CD4-positive, alpha-beta T cell (primary cell): Measurements from ENCODE around the gene CNRIP1. TPM values are rescaled to one million over a fixed set of nuclear protein-coding genes. Genes with fewer than 3 reads are reported as not detected.

Experiments
- ATAC-seq: fragments of 200-7000 bp; cut with Tn5 transposase; one replicate; pipeline ENCODE4 v1.10.0; 2022; ENCODE audit warnings: mild to moderate bottlenecking; ENCODE audit not compliant: poor library complexity
- CTCF ChIA-PET: fragments of 350-600 bp; sonication (Branson Sonifier 250); formaldehyde crosslinking; loops from one replicate; lab custom pipeline; 2021; ENCODE audit warnings: antibody characterized with exemption, inconsistent platforms; lab: Charles Lee
- POLR2A ChIA-PET: fragments of 350-600 bp; sonication (Branson Sonifier 250); formaldehyde crosslinking; loops from one replicate; lab custom pipeline; 2021; ENCODE audit warnings: antibody characterized with exemption, inconsistent platforms; lab: Charles Lee
- DNase-seq, 14 experiments: peaks; one replicate each; pipeline ENCODE4 v3.0.0-alpha.2; 2013 to 2020; ENCODE audit warnings: mixed read lengths in 2 of 14
- H3K27ac ChIP-seq, 2 donors: one replicate each; pipeline versions ENCODE4 v1.5.1 to v1.7.0; 2013; ENCODE audit warnings: low read length in 2 of 2, low read depth in 1 of 2, mild to moderate bottlenecking in 1 of 2
- H3K27me3 ChIP-seq, 2 experiments: 1 replicate in 1 of 2; 2 replicates in 1 of 2; pipeline versions ENCODE4 v1.6.1 to v1.7.0; 2013; ENCODE audit warnings: low read length in 2 of 2, control low read depth in 1 of 2, mild to moderate bottlenecking in 1 of 2, moderate library complexity in 1 of 2; ENCODE audit not compliant: insufficient read depth in 2 of 2, control insufficient read depth in 1 of 2
- H3K36me3 ChIP-seq: one replicate; pipeline ENCODE4 v1.6.1; 2013; ENCODE audit warnings: low read length, control low read depth; ENCODE audit not compliant: insufficient read depth
- H3K4me1 ChIP-seq: one replicate; pipeline ENCODE4 v1.6.1; 2013; ENCODE audit warnings: low read length, control low read depth; ENCODE audit not compliant: insufficient read depth
- H3K4me3 ChIP-seq: one replicate; pipeline ENCODE4 v1.5.1; 2013; ENCODE audit warnings: mild to moderate bottlenecking, low read length, moderate library complexity
- H3K9me3 ChIP-seq, 2 experiments: 1 replicate in 1 of 2; 2 replicates in 1 of 2; pipeline versions ENCODE4 v1.6.1 to v1.7.0; 2013; ENCODE audit warnings: low read length in 2 of 2, mild to moderate bottlenecking in 2 of 2, control low read depth in 1 of 2, moderate library complexity in 1 of 2; ENCODE audit not compliant: control insufficient read depth in 1 of 2, insufficient read depth in 1 of 2
- H3K27ac Mint-ChIP-seq: one replicate; pipeline ENCODE4 v1.8.0; 2020; ENCODE audit warnings: mixed read lengths
- H3K27me3 Mint-ChIP-seq: one replicate; pipeline ENCODE4 v1.8.0; 2021; ENCODE audit warnings: mixed read lengths
- H3K36me3 Mint-ChIP-seq: one replicate; pipeline ENCODE4 v1.8.0; 2021; ENCODE audit warnings: low read depth, mixed read lengths
- H3K4me1 Mint-ChIP-seq: one replicate; pipeline ENCODE4 v1.8.0; 2021; ENCODE audit warnings: low read depth, mixed read lengths
- H3K4me3 Mint-ChIP-seq: one replicate; pipeline ENCODE4 v1.8.0; 2020; ENCODE audit warnings: mild to moderate bottlenecking, mixed read lengths
- H3K9me3 Mint-ChIP-seq: one replicate; pipeline ENCODE4 v1.8.0; 2020; ENCODE audit warnings: mixed read lengths
- intact Hi-C, 2 experiments: fragments of 100-400 bp; cut with DNase I in 1 of 2; cut with micrococcal nuclease in 1 of 2; formaldehyde crosslinking; loops; one replicate each; pipeline versions ENCODE4 v1.15.1 to v1.9.0; 2023 to 2025; cut with DNase I, micrococcal nuclease
- total RNA-seq, 174 experiments: library from RNA in 2 of 174; stranded (reverse) in 2 of 174; gene quantifications; one replicate each; pipeline ENCODE4 v1.2.3 and lab custom pipeline; 2021 to 2026
- TF ChIP-seq, protein P1 (sequence below): fragments of 200-600 bp; IDR thresholded peaks from one replicate; pipeline ENCODE4 v1.8.0; 2022; ENCODE audit warnings: antibody characterized with exemption, mild to moderate bottlenecking

CNRIP1 gene
- total RNA-seq, 2 experiments from 2014 or later: not detected

- ATAC-seq: no peak
- DNase-seq: peak in 1 of 14 experiments; percentile 9
- Mint-ChIP-seq H3K27ac (no peak overlapping the region), H3K4me1 (no peaks in the 10 kb centered on the region), H3K4me3 (no peak overlapping the region), H3K36me3 (no peaks in the 10 kb centered on the region), H3K27me3 (peaks cover 50% of the 10 kb centered on the region), H3K9me3 (no peaks in the 10 kb centered on the region)
- Histone ChIP-seq H3K36me3 (no peaks in the 10 kb centered on the region), H3K4me3 (no peak overlapping the region), H3K27ac (no peak overlapping the region), H3K9me3 (no peaks in the 10 kb centered on the region), H3K27me3 (peaks cover 0 to 14% of the 10 kb centered on the region in 2 experiments), H3K4me1 (no peaks in the 10 kb centered on the region)
- TF ChIP-seq, protein P1, sequence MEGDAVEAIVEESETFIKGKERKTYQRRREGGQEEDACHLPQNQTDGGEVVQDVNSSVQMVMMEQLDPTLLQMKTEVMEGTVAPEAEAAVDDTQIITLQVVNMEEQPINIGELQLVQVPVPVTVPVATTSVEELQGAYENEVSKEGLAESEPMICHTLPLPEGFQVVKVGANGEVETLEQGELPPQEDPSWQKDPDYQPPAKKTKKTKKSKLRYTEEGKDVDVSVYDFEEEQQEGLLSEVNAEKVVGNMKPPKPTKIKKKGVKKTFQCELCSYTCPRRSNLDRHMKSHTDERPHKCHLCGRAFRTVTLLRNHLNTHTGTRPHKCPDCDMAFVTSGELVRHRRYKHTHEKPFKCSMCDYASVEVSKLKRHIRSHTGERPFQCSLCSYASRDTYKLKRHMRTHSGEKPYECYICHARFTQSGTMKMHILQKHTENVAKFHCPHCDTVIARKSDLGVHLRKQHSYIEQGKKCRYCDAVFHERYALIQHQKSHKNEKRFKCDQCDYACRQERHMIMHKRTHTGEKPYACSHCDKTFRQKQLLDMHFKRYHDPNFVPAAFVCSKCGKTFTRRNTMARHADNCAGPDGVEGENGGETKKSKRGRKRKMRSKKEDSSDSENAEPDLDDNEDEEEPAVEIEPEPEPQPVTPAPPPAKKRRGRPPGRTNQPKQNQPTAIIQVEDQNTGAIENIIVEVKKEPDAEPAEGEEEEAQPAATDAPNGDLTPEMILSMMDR: no peak
- intact Hi-C loops: no loop called here
- ChIA-PET POLR2A (no interaction called here), CTCF (no interaction called here)
Measured at GRCh38 chr2:68341583-68341982, 21.8 kb upstream of the CNRIP1 start.

- intact Hi-C loops: no loop called here
- CTCF ChIA-PET: no interaction called here
- TF ChIP-seq, protein P1: no peak
Measured at GRCh38 chr2:68341062-68341329, 21.2 kb upstream of the CNRIP1 start.

DNA sequence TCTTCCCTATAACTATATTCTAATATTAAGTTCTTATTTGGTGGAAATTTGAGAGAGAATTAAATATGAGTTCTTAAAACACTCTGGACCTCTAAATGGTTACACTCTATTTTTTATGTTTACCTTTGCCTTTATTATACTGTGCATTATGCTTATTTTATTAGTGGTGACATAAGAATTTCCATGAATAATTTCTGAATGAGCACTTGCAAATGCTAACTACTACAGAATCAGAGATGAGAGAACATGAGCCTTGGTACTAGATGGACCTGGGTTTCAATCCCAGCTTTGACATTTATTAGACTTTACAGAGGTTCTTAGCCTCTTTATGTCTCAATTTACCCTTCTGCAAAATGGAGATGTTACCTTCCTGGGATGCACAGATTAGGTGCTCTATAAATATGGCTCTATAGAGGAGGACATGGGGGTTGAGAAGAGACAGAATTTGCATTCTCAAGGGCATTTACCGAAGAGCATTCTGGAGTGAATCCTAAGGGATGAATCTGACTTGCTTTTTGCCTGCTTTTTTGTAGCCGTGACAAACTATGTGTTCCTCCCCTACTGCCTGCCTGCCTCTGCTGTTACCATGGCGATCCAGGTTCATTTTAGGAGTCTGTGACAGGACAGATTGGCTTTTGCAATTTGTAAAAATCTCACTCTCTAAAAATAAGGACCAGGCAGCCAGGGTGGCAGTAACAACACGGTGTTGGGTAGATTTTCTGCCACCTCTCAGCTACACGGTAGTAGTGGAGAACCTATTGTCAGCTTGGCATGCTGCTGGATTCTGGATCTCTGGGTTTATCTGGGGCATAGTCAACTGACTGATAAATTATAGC, 20.7 kb upstream of the CNRIP1 start:
- intact Hi-C loops: no loop called here
- TF ChIP-seq, protein P1: no peak
- DNase-seq (no peak), ATAC-seq (no peak)
- no peaks in the 10 kb centered on the region for H3K4me1 Mint-ChIP-seq
- CTCF ChIA-PET: no interaction called here
- no peaks in the 10 kb centered on the region for H3K4me1 ChIP-seq
- H3K27ac Mint-ChIP-seq: no peak overlapping the region
- no peak overlapping the region for H3K4me3 ChIP-seq
- H3K36me3 ChIP-seq: no peaks in the 10 kb centered on the region
- H3K27me3 Mint-ChIP-seq: peaks cover 41% of the 10 kb centered on the region
- no peaks in the 10 kb centered on the region for H3K36me3 Mint-ChIP-seq
- no peaks in the 10 kb centered on the region for H3K9me3 Mint-ChIP-seq
- no peak overlapping the region for H3K27ac ChIP-seq
- H3K9me3 ChIP-seq: no peaks in the 10 kb centered on the region
- POLR2A ChIA-PET: no interaction called here
- peaks cover 0 to 11% of the 10 kb centered on the region in 2 experiments for H3K27me3 ChIP-seq
- H3K4me3 Mint-ChIP-seq: no peak overlapping the region

More at GRCh38 chr2:68341062-68341329, 21.2 kb upstream of the CNRIP1 start:
- Histone ChIP-seq H3K4me1 (no peaks in the 10 kb centered on the region), H3K36me3 (no peaks in the 10 kb centered on the region), H3K9me3 (no peaks in the 10 kb centered on the region), H3K4me3 (no peak overlapping the region), H3K27ac (no peak overlapping the region), H3K27me3 (peaks cover 0 to 14% of the 10 kb centered on the region in 2 experiments)
- Mint-ChIP-seq H3K4me1 (no peaks in the 10 kb centered on the region), H3K36me3 (no peaks in the 10 kb centered on the region), H3K4me3 (no peak overlapping the region), H3K27ac (no peak overlapping the region), H3K27me3 (peaks cover 44% of the 10 kb centered on the region), H3K9me3 (no peaks in the 10 kb centered on the region)
- POLR2A ChIA-PET: no interaction called here
- no peak for DNase-seq
- no peak for ATAC-seq
